IPS DF 4.7 (cell line): ENCODE data around the gene VTI1B.

ENCODE experiments used
- DNase-seq: peaks from one replicate; pipeline ENCODE4 v3.0.0-alpha.2; 2013; ENCODE audit warnings: low spot score; ENCODE audit errors: extremely low read depth

Gene VTI1B

GRCh38 chr14:67679006-67679405 is 4.6 kb upstream of the VTI1B start:
- DNase-seq, result no peak

DNA sequence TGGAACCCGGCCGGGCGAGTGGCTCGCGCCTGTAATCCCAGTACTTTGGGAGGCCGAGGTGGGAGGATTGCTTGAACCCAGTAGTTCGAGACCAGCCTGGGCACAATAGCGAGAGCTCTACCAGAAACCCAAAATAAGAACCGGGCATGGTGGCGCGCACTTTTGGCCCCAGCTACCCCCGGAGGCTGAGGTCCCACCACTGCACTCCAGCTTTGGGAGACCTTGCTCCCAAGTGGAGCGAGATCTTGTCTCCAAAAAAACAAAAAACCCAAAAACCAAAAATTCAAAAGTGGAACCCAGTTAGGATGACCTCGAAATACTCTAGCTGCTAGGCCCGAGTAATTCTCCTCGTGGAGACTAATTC is 769 bp upstream of the VTI1B start:
- no peak for DNase-seq

- DNase-seq, result no peak
Measured at GRCh38 chr14:67674139-67674479, 323 bp downstream of the VTI1B start.

GRCh38 chr14:67673451-67673850 is 981 bp downstream of the VTI1B start:
- no peak for DNase-seq

GRCh38 chr14:67668559-67668958 is 5.9 kb downstream of the VTI1B start:
- DNase-seq, result no peak

GRCh38 chr14:67666750-67667449 is 7.5 kb downstream of the VTI1B start:
- DNase-seq, result no peak

DNA sequence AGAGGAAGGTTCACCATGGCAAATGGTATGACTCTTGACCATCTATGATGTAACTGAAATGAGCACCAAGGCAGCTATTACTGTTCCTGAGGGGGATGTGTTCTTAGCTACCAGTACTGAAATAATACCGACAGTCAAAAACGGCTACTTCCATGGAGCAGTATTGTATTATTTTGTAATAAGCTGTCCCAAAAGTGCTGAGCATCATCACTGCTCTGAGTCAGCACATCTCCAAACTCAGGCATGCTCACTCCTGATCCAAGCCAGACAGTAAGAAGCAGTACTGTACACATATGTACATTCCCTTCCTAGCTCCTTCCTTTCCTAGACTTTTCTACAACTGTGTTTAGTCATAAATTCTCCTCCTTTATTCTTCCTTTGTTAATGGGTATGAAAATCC is 8.6 kb downstream of the VTI1B start:
- no peak for DNase-seq

- DNase-seq, result no peak
Measured at GRCh38 chr14:67663633-67664032, 10.8 kb downstream of the VTI1B start.

GRCh38 chr14:67653651-67654280 is 20.7 kb downstream of the VTI1B start:
- no peak for DNase-seq

- DNase-seq, result no peak
Measured at GRCh38 chr14:67652189-67652588, 22.2 kb downstream of the VTI1B start.

DNA sequence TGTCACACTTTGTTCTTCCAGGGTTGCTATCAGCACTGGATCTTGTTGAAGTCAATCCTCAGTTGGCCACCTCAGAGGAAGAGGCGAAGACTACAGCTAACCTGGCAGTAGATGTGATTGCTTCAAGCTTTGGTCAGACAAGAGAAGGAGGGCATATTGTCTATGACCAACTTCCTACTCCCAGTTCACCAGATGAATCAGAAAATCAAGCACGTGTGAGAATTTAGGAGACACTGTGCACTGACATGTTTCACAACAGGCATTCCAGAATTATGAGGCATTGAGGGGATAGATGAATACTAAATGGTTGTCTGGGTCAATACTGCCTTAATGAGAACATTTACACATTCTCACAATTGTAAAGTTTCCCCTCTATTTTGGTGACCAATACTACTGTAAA is 23.7 kb downstream of the VTI1B start:
- no peak for DNase-seq

DNA sequence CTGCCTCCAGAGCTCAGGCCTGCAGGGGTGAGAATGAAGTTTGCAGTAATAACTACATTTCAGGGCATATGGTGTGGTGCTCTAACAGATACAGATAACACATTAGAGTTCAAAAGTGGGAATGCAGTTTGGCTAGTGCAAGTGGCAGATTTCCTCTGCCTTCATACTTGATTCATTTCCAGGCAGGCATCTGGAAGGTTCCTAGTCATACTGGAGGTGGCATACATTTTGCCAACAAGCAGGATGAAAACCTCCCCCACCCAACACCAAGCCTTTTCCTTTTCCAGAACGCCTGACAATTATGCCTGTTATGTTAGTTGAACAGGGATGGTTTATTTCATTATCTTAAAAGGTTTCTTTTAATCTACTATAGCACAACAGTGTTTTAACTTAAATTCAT is 24.3 kb downstream of the VTI1B start:
- no peak for DNase-seq

GRCh38 chr14:67646131-67646530 is 28.3 kb downstream of the VTI1B start:
- DNase-seq, result no peak

DNA sequence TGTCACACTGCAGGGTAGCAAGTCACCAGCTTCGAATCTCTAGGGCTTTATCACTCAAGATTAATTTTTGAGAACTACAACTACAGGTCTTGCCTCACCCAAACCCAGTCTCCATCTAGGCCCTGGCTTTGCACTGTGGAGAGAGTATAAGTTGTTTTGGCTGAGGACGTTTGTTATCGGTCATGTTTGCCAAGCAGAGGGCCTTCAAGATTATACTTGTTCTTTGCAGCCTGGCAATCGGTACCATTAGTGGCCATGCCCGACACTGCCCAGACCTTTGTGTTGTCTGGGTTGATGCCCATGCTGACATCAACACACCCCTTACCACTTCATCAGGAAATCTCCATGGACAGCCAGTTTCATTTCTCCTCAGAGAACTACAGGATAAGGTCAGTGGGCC is 29.0 kb downstream of the VTI1B start:
- no peak for DNase-seq

GRCh38 chr14:67644428-67644827 is 30.0 kb downstream of the VTI1B start:
- no peak for DNase-seq

- DNase-seq, result no peak
Measured at GRCh38 chr14:67643713-67644112, 30.7 kb downstream of the VTI1B start.

GRCh38 chr14:67641902-67642749 is 32.3 kb downstream of the VTI1B start:
- no peak for DNase-seq

- DNase-seq, result no peak
Measured at GRCh38 chr14:67641480-67641879, 33.0 kb downstream of the VTI1B start.

DNA sequence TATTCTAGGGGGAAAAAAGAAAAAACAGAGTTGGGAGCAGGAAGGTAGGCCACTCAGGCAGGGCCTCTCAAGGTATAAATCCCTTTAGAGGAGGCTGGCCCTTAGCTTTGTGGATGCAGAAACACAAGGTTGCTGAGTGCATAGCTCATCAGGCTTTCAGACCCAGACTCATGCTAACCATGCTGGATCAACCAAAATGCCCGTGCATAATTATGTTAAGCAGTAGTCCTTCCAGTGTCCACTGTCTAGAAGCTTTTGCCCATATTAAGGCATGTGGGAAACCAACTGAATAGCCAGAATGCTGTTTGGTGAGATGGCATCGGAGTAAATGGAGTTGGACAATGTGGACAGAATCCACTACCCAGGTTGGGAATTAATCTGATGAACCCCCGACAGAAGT is 35.8 kb downstream of the VTI1B start:
- no peak for DNase-seq

- no peak for DNase-seq
Measured at GRCh38 chr14:67636361-67636919, 38.0 kb downstream of the VTI1B start.

GRCh38 chr14:67633451-67634147 is 40.8 kb downstream of the VTI1B start:
- no peak for DNase-seq

DNA sequence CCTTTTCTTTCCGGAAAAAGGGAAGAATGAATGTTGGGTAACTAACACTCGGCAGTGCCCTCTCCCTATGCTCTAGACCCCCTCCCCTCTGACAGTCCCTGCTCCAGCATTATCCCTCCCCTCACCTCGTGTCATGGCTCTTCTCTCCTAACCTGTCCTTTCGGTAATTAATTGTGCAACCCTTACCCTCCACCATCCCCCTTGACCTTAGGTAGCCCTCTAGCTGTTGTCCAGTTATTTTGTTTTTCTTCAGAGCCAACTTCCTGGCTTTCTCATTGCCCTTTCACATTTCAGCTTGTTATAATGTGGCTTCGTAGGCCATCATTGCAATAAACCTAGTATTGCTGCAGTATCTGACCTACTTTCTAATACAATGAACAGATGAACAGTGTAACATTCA is 43.5 kb downstream of the VTI1B start:
- DNase-seq, result no peak
